Keratinocyte (primary cell): ENCODE measurements around the gene CMIP.

Source experiments
- CTCF ChIP-seq, 3 experiments: IDR thresholded peaks in 1 of 3; conservative IDR thresholded peaks in 1 of 3; optimal IDR thresholded peaks in 1 of 3; 2 replicates in 2 of 3; 3 replicates in 1 of 3; pipeline versions ENCODE3 to v1.5.1; 2011; ENCODE audit warnings: low read length in 3 of 3, mild to moderate bottlenecking in 3 of 3, moderate library complexity in 2 of 3, control low read depth in 1 of 3, inconsistent platforms in 1 of 3; ENCODE audit not compliant: insufficient read depth in 2 of 3; ENCODE audit errors: extremely low read depth in 1 of 3
- EZH2 ChIP-seq: IDR thresholded peaks from one replicate; pipeline ENCODE4 v1.6.1; 2012; ENCODE audit warnings: inconsistent platforms, mild to moderate bottlenecking, low read length, moderate library complexity

GRCh38 chr16:81472391-81472790, 27.8 kb downstream of the CMIP start:
- TF ChIP-seq CTCF (optimal IDR thresholded peaks at IDR 0.05 in 1 of 3, IDR thresholded peaks at IDR 0.05 in 1 of 3, conservative IDR thresholded peaks at IDR 0.05 in 1 of 3; ENCODE audit: extremely low read depth in 1 of 3, insufficient read depth in 2 of 3, low read length in 3 of 3) (no peak), EZH2 (no peak)
